Pancreas (tissue), 10 donors: ENCODE results near the gene HECTD4. TPM values are rescaled to one million over a fixed set of nuclear protein-coding genes. Genes with fewer than 3 reads are reported as not detected.

Experiments used
- ATAC-seq, 4 donors: fragments of 200-7000 bp; cut with Tn5 transposase; one replicate each; pipeline versions ENCODE4 v1.8.0 to v1.9.1; 2020; ENCODE audit warnings: mild to moderate bottlenecking in 4 of 4, moderate library complexity in 4 of 4
- DNase-seq, 6 donors: peaks; one replicate each; pipeline ENCODE4 v3.0.0-alpha.2; 2020
- FAIRE-seq: peaks from 2 replicates; lab custom pipeline; 2012; peaks lifted over from hg19 to GRCh38; lab: Jason Lieb, UNC
- H3K27ac ChIP-seq, 4 donors: fragments of 200-600 bp; sonication (generic); 1 replicate in 3 of 4; 2 replicates in 1 of 4; pipeline versions ENCODE4 v1.5.0 to v1.8.0; 2020
- H3K27me3 ChIP-seq, 4 donors: fragments of 200-600 bp; one replicate each; pipeline ENCODE4 v1.8.0; 2021
- H3K36me3 ChIP-seq, 3 donors: fragments of 200-600 bp; sonication (generic) in 1 of 3; one replicate each; pipeline versions ENCODE4 v1.5.0 to v1.8.0; 2020 to 2021
- H3K4me1 ChIP-seq, 3 donors: fragments of 200-600 bp; one replicate each; pipeline ENCODE4 v1.8.0; 2021
- H3K4me3 ChIP-seq, 4 donors: fragments of 200-600 bp; sonication (generic) in 2 of 4; one replicate each; pipeline versions ENCODE4 v1.5.0 to v1.8.0; 2020 to 2021
- H3K9me3 ChIP-seq, 4 donors: fragments of 200-600 bp; one replicate each; pipeline ENCODE4 v1.8.0; 2021
- WGBS, 2 donors: extraction: QIAGEN DNeasy Blood & Tissue Kit; methylation state at CpG; one replicate each; pipeline ENCODE4 v1.1.7; 2013; 5-methylcytosine and 5-hydroxymethylcytosine counted together
- intact Hi-C, 3 donors: fragments of 100-400 bp; cut with DNase I; formaldehyde crosslinking; loops; one replicate each; pipeline versions ENCODE4 v1.11.1 to v1.14.2; 2022
- polyA plus RNA-seq, 2 donors: library from polyadenylated mRNA; stranded (reverse); fragments of 200-250 nt; gene quantifications; one replicate each; pipeline ENCODE4 v1.2.3, GENCODE V29; 2013
- total RNA-seq, 6 donors: library from RNA; stranded (reverse); fragmentation: NEBNext Ultra II Directional in 4 of 6; extraction: Animal tissue kit (Norgen Biotek cat#: 25700) in 4 of 6; gene quantifications; one replicate each; pipeline versions ENCODE4 v1.2.1 to v1.2.4, GENCODE V29; 2021 to 2023
- TF ChIP-seq, protein P1 (sequence below), 4 donors: fragments of 200-600 bp; sonication (generic) in 3 of 4; IDR thresholded peaks; one replicate each; pipeline versions ENCODE4 v1.5.0 to v1.8.0; 2021; ENCODE audit warnings: antibody characterized with exemption in 4 of 4
- donor health status: healthy with polysubstance abuse.
- donor health status: DM: no; HTN: no; CAD: no; lungs with moderate emphysema.
- donor health status: DM: no; HTN: no; CAD: no.
- donor health status: control.
- donor health status: control.
- donor health status: Bipolar disorder and iron deficiency.
- donor health status: DM: yes; HTN: yes; CAD: no.
- donor health status: DM: no; HTN: no; CAD: no.
- donor health status: DM: no; HTN: no; CAD: no.
- donor health status: DM: yes; HTN: yes; CAD: no.

The HECTD4 gene
- total and polyA plus RNA-seq, 8 donors, result 17.9 to 38.4 (median 26.4) TPM

DNA sequence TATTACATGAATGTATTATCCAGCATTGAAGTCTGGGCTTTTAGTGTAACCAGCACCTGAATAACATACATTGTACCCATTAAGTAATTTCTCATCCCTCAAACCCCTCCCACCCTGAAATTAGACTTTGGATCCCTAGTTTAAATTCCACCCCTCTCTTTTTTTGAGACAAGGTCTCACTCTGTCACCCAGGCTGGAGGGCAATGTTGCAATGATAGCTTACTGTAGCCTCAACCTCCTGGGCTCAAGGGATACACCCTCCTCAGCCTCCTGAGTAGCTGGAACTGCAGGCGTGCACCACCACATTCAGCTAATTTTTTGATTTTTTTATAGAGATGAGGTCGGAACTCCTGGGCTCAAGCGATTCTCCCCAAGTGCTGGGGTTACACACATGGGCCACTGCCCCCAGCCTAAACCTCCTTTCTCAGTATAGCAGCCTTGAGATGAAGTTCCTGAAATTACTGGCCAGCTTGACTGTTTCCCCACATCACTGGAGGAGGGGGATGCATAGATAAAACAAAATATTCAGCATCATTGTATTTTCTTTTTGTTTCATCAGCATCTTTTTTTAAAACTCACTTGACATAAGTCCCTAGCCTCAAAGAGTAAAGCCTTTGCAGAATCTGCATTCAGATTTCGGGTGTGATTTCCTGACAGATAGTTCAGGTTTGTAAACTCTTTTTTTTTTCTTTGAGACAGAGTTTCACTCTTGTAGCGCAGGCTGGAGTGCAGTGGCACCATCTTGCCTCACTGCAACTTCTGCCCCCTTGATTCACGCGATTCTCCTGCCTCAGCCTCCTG, 43.6 kb upstream of the HECTD4 start:
- Histone ChIP-seq H3K9me3 (no peaks in the 10 kb centered on the region), H3K27ac (no peak overlapping the region), H3K4me1 (peaks cover 0 to 7% (median 5%) of the 10 kb centered on the region in 3 donors), H3K36me3 (no peaks in the 10 kb centered on the region), H3K27me3 (no peaks in the 10 kb centered on the region), H3K4me3 (no peak overlapping the region)
- no peak for FAIRE-seq
- no peak for DNase-seq
- WGBS, 2 donors, result 95 to 99% methylated on average over 7 of the region's 7 CpGs
- ATAC-seq, result no peak
- intact Hi-C loops, result no loop called here
- TF ChIP-seq, protein P1, sequence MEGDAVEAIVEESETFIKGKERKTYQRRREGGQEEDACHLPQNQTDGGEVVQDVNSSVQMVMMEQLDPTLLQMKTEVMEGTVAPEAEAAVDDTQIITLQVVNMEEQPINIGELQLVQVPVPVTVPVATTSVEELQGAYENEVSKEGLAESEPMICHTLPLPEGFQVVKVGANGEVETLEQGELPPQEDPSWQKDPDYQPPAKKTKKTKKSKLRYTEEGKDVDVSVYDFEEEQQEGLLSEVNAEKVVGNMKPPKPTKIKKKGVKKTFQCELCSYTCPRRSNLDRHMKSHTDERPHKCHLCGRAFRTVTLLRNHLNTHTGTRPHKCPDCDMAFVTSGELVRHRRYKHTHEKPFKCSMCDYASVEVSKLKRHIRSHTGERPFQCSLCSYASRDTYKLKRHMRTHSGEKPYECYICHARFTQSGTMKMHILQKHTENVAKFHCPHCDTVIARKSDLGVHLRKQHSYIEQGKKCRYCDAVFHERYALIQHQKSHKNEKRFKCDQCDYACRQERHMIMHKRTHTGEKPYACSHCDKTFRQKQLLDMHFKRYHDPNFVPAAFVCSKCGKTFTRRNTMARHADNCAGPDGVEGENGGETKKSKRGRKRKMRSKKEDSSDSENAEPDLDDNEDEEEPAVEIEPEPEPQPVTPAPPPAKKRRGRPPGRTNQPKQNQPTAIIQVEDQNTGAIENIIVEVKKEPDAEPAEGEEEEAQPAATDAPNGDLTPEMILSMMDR (IDR thresholded peaks at IDR 0.05), result no peak

DNA sequence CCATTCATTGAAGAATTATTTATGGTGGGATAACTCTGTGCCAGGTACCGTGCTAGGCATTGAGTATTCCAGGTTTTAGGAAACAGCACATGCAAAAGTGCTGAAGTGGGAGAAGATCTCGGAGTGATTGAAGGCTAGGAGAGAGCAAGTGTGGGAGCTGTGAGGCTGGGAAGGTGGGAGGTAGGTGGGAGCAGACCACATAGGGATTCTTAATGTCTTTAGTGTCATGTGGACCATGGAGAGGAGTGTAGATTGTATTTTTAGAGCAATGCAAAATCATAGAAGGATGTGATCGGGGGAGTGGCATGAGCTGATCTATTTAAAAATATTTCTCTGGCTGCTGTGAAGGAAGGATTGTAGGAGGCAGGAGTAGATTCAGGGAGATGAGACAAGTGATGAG, 41.9 kb upstream of the HECTD4 start:
- no peaks in the 10 kb centered on the region for H3K36me3 ChIP-seq
- FAIRE-seq, result no peak
- no peak for ATAC-seq
- intact Hi-C loops, result no loop called here
- WGBS, 2 donors, result 94 to 95% methylated on average over 3 of the region's 3 CpGs
- peaks cover 6 to 17% (median 7%) of the 10 kb centered on the region in 3 donors for H3K4me1 ChIP-seq
- TF ChIP-seq, protein P1 (IDR thresholded peaks at IDR 0.05), result no peak
- no peaks in the 10 kb centered on the region for H3K9me3 ChIP-seq
- H3K27me3 ChIP-seq, result no peaks in the 10 kb centered on the region
- DNase-seq, result no peak
- H3K27ac ChIP-seq, result no peak overlapping the region
- H3K4me3 ChIP-seq, result no peak overlapping the region

DNA sequence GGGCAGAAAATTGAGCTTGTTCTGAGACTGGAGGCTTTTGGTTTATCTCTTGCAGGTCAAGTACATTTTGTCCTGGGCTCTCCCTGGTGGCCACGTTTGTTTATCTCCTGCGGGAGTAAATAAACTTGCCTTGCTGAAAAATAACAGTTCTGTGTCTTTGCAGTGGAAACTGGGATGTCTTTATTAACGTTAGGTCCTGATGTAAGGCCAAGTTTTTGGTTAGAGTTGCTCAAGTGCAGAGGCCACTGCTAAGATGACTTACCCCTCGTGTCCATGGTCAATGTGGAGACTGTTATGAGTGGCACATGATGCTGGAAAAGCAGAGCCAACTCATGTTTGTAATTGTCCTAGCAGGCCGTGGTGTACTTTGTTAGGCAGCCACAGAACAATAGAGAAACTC, 40.3 kb upstream of the HECTD4 start:
- no peak for DNase-seq
- Histone ChIP-seq H3K36me3 (no peaks in the 10 kb centered on the region), H3K9me3 (no peaks in the 10 kb centered on the region), H3K4me1 (peaks cover 6 to 17% (median 7%) of the 10 kb centered on the region in 3 donors), H3K4me3 (no peak overlapping the region), H3K27me3 (no peaks in the 10 kb centered on the region), H3K27ac (no peak overlapping the region)
- intact Hi-C loops, result no loop called here
- ATAC-seq, result no peak
- FAIRE-seq, result no peak
- 35 to 38% methylated on average over 5 of the region's 5 CpGs for WGBS, 2 donors
- TF ChIP-seq, protein P1 (IDR thresholded peaks at IDR 0.05), result no peak

DNA sequence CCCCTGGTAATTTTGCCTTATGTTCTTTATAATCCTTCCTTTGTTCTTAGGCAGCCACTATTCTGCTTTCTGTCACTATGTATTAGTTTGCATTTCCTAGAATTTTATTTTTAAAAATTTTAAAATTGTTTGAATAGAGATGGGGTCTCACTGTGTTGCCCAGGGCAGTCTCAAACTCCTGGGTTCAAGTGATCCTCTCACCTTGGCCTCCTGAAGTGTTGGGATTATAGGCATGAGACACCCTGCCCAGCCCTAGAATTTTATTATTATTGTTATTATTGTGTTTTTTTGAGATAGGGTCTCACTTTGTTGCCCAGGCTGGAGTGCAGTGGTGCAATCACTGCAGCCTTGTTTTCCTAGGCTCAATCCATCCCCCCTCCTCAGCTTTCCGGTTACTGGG, 39.1 kb upstream of the HECTD4 start:
- 85 to 90% methylated on average over 1 of the region's 1 CpG for WGBS, 2 donors
- H3K27me3 ChIP-seq, result no peaks in the 10 kb centered on the region
- no peaks in the 10 kb centered on the region for H3K9me3 ChIP-seq
- TF ChIP-seq, protein P1 (IDR thresholded peaks at IDR 0.05), result no peak
- no peak overlapping the region for H3K4me3 ChIP-seq
- H3K4me1 ChIP-seq, result peaks cover 6 to 17% (median 7%) of the 10 kb centered on the region in 3 donors
- intact Hi-C loops, result no loop called here
- no peak for FAIRE-seq
- H3K27ac ChIP-seq, result no peak overlapping the region
- no peak for DNase-seq
- no peaks in the 10 kb centered on the region for H3K36me3 ChIP-seq
- no peak for ATAC-seq

DNA sequence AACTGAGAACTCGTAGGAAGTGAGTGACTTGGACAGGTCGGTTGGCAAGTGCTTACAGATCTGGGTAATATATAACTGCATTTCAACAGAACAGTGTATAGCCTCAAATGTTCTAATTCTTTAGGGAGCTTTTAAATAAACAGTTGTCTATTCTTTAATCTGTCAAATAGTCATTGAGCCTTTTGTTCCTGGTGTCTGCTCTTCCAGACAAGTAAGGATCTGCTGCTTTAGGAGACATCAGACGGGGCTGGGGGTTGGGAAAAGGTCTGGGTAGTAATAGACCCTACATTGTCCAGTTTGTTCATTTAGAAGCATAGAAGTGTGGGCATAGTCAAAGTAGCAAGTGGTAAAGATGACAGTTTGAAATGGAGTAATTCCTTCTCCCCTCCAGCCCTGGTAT, 38.5 kb upstream of the HECTD4 start:
- H3K36me3 ChIP-seq, result no peaks in the 10 kb centered on the region
- FAIRE-seq, result no peak
- no peak overlapping the region for H3K4me3 ChIP-seq
- WGBS, 2 donors, result 45% methylated on average over 3 of the region's 3 CpGs
- peaks cover 6 to 17% (median 7%) of the 10 kb centered on the region in 3 donors for H3K4me1 ChIP-seq
- intact Hi-C loops, result no loop called here
- H3K27ac ChIP-seq, result no peak overlapping the region
- no peaks in the 10 kb centered on the region for H3K9me3 ChIP-seq
- TF ChIP-seq, protein P1 (IDR thresholded peaks at IDR 0.05), result no peak
- no peaks in the 10 kb centered on the region for H3K27me3 ChIP-seq
- no peak for ATAC-seq
- no peak for DNase-seq
